ENCODE measurements around the gene RAD51B.

Gene RAD51B

GRCh38 chr14:68571114-68571591, 751.6 kb downstream of the RAD51B start:
- DNase-seq: no peak

- no peak for DNase-seq
Observed at GRCh38 chr14:68571928-68572525, 752.4 kb downstream of the RAD51B start.

- no peak for DNase-seq
Observed at GRCh38 chr14:68573126-68573525, 753.5 kb downstream of the RAD51B start.

GRCh38 chr14:68573722-68574121, 754.1 kb downstream of the RAD51B start:
- DNase-seq: no peak

GRCh38 chr14:68574461-68574860, 754.9 kb downstream of the RAD51B start:
- no peak for DNase-seq

GRCh38 chr14:68574906-68575305, 755.3 kb downstream of the RAD51B start:
- no peak for DNase-seq

GRCh38 chr14:68575426-68575825, 755.8 kb downstream of the RAD51B start:
- DNase-seq: no peak

GRCh38 chr14:68576031-68576430, 756.5 kb downstream of the RAD51B start:
- no peak for DNase-seq

- peak; percentile 10 for DNase-seq
Observed at GRCh38 chr14:68576496-68577244, 757.1 kb downstream of the RAD51B start.

GRCh38 chr14:68577802-68578541, 758.4 kb downstream of the RAD51B start:
- DNase-seq: no peak

- DNase-seq: no peak
Observed at GRCh38 chr14:68578597-68578996, 759.0 kb downstream of the RAD51B start.

GRCh38 chr14:68580096-68580645, 760.6 kb downstream of the RAD51B start:
- no peak for DNase-seq

- DNase-seq: no peak
Observed at GRCh38 chr14:68580671-68581070, 761.1 kb downstream of the RAD51B start.

- no peak for DNase-seq
Observed at GRCh38 chr14:68583548-68584280, 764.1 kb downstream of the RAD51B start.

GRCh38 chr14:68584786-68585185, 765.2 kb downstream of the RAD51B start:
- DNase-seq: no peak

GRCh38 chr14:68585690-68586089, 766.1 kb downstream of the RAD51B start:
- no peak for DNase-seq

- no peak for DNase-seq
Observed at GRCh38 chr14:68586896-68587751, 767.5 kb downstream of the RAD51B start.

- no peak for DNase-seq
Observed at GRCh38 chr14:68587931-68588330, 768.4 kb downstream of the RAD51B start.

- DNase-seq: no peak
Observed at GRCh38 chr14:68589447-68590200, 770.0 kb downstream of the RAD51B start.

GRCh38 chr14:68590201-68590522, 770.6 kb downstream of the RAD51B start:
- no peak for DNase-seq

- DNase-seq: no peak
Observed at GRCh38 chr14:68591786-68592185, 772.2 kb downstream of the RAD51B start.

All from DMS53 (cell line).